Ishikawa (cell line): ENCODE measurements around the gene GRID2.
A peak's percentile ranks its signal among the peaks of the same experiment; 100 is the strongest.

Source experiments
- CEBPB ChIP-seq: IDR thresholded peaks from 2 replicates; pipeline ENCODE4 v1.6.1; 2012
- EGR1 ChIP-seq: IDR thresholded peaks from 2 replicates; pipeline ENCODE4 v1.6.1; 2012
- EP300 ChIP-seq: IDR thresholded peaks from 2 replicates; pipeline ENCODE4 v1.6.1; 2012; ENCODE audit warnings: borderline replicate concordance
- MAX ChIP-seq: IDR thresholded peaks from 2 replicates; pipeline ENCODE4 v1.6.1; 2012
- NFIC ChIP-seq: IDR thresholded peaks from 2 replicates; pipeline ENCODE4 v1.6.1; 2012
- REST ChIP-seq: IDR thresholded peaks from 2 replicates; pipeline ENCODE4 v1.6.1; 2012; ENCODE audit warnings: low read depth, mild to moderate bottlenecking
- TCF12 ChIP-seq: IDR thresholded peaks from 2 replicates; pipeline ENCODE4 v1.6.1; 2012; ENCODE audit warnings: low read depth
- YY1 ChIP-seq: IDR thresholded peaks from 2 replicates; pipeline ENCODE4 v1.6.1; 2012; ENCODE audit warnings: low read depth

- no peak for TF ChIP-seq CEBPB
- TF ChIP-seq EGR1 = no peak
- TF ChIP-seq YY1 = no peak
- no peak for TF ChIP-seq TCF12
- peak; percentile 23; the same call in 1 of the 2 replicates for TF ChIP-seq NFIC
- TF ChIP-seq EP300 = no peak
- TF ChIP-seq MAX = no peak
- TF ChIP-seq REST = no peak
Observed at GRCh38 chr4:93031431-93032098, 727.8 kb downstream of the GRID2 start.
